ENCODE data around the gene NKAIN2. TPM values are rescaled to one million over a fixed set of nuclear protein-coding genes. Genes with fewer than 3 reads are reported as not detected.

NKAIN2 gene
- total RNA-seq, 2 donors from 2014 or later = 0.68 TPM; not detected in 1

GRCh38 chr6:123925842-123926399 is 122.3 kb downstream of the NKAIN2 start:
- no peaks in the 10 kb centered on the region for H3K4me1 ChIP-seq (replicated peaks)
- no peak for DNase-seq (ENCODE audit: low spot score)
- H3K4me3 ChIP-seq = no peak overlapping the region
- WGBS = 71% methylated on average over 1 of the region's 1 CpG
- no peak for TF ChIP-seq POLR2A (IDR thresholded peaks at IDR 0.05)
- TF ChIP-seq CTCF (IDR thresholded peaks at IDR 0.05) = no peak
- no peak for TF ChIP-seq POLR2AphosphoS5 (IDR thresholded peaks at IDR 0.05)
- no peaks in the 10 kb centered on the region for H3K9me3 ChIP-seq
- intact Hi-C loops (cut with DNase I) = no loop called here
- H3K36me3 ChIP-seq = no peaks in the 10 kb centered on the region
- no peak overlapping the region for H3K27ac ChIP-seq
- no peaks in the 10 kb centered on the region for H3K27me3 ChIP-seq (replicated peaks; ENCODE audit: insufficient read depth)

GRCh38 chr6:123928529-123928928 is 124.9 kb downstream of the NKAIN2 start:
- no peak overlapping the region for H3K27ac ChIP-seq
- no peak for DNase-seq (ENCODE audit: low spot score)
- no peak overlapping the region for H3K4me3 ChIP-seq
- TF ChIP-seq POLR2AphosphoS5 (IDR thresholded peaks at IDR 0.05) (no peak), CTCF (IDR thresholded peaks at IDR 0.05) (peak in 1 of 4 experiments; percentile 11), POLR2A (IDR thresholded peaks at IDR 0.05) (no peak)
- intact Hi-C loops (cut with DNase I) = no loop called here
- H3K9me3 ChIP-seq = no peaks in the 10 kb centered on the region
- H3K4me1 ChIP-seq (replicated peaks) = no peaks in the 10 kb centered on the region
- H3K36me3 ChIP-seq = no peaks in the 10 kb centered on the region
- WGBS = 26% methylated on average over 1 of the region's 1 CpG
- H3K27me3 ChIP-seq (replicated peaks; ENCODE audit: insufficient read depth) = no peaks in the 10 kb centered on the region

- intact Hi-C loops (cut with DNase I) = no loop called here
- 78% methylated on average over 3 of the region's 3 CpGs for WGBS
These were observed 128.3 kb downstream of the NKAIN2 start for GRCh38 chr6:123931928-123932327.

GRCh38 chr6:123940551-123940950 is 136.9 kb downstream of the NKAIN2 start:
- Histone ChIP-seq H3K4me3 (no peak overlapping the region), H3K27me3 (replicated peaks; ENCODE audit: insufficient read depth) (no peaks in the 10 kb centered on the region), H3K9me3 (no peaks in the 10 kb centered on the region), H3K36me3 (no peaks in the 10 kb centered on the region), H3K4me1 (replicated peaks) (no peaks in the 10 kb centered on the region), H3K27ac (no peak overlapping the region)
- no peak for DNase-seq (ENCODE audit: low spot score)
- TF ChIP-seq POLR2A (IDR thresholded peaks at IDR 0.05) (no peak), CTCF (IDR thresholded peaks at IDR 0.05) (no peak), POLR2AphosphoS5 (IDR thresholded peaks at IDR 0.05) (no peak)
- 90% methylated on average over 3 of the region's 3 CpGs for WGBS
- intact Hi-C loops (cut with DNase I) = no loop called here

More at GRCh38 chr6:123931928-123932327, 128.3 kb downstream of the NKAIN2 start:
- Histone ChIP-seq H3K4me1 (replicated peaks) (no peaks in the 10 kb centered on the region), H3K9me3 (no peaks in the 10 kb centered on the region), H3K27me3 (replicated peaks; ENCODE audit: insufficient read depth) (no peaks in the 10 kb centered on the region), H3K36me3 (no peaks in the 10 kb centered on the region), H3K4me3 (no peak overlapping the region), H3K27ac (no peak overlapping the region)
- no peak for TF ChIP-seq CTCF (IDR thresholded peaks at IDR 0.05)
- TF ChIP-seq POLR2AphosphoS5 (IDR thresholded peaks at IDR 0.05) = no peak
- no peak for TF ChIP-seq POLR2A (IDR thresholded peaks at IDR 0.05)
- DNase-seq (ENCODE audit: low spot score) = no peak

GRCh38 chr6:123941855-123942254 is 138.2 kb downstream of the NKAIN2 start:
- H3K4me3 ChIP-seq = no peak overlapping the region
- no peak overlapping the region for H3K27ac ChIP-seq
- DNase-seq (ENCODE audit: low spot score) = no peak
- TF ChIP-seq POLR2AphosphoS5 (IDR thresholded peaks at IDR 0.05) (no peak), POLR2A (IDR thresholded peaks at IDR 0.05) (no peak), CTCF (IDR thresholded peaks at IDR 0.05) (no peak)
- WGBS = 93% methylated on average over 1 of the region's 1 CpG
- H3K4me1 ChIP-seq (replicated peaks) = no peaks in the 10 kb centered on the region
- no peaks in the 10 kb centered on the region for H3K9me3 ChIP-seq
- intact Hi-C loops (cut with DNase I) = no loop called here
- no peaks in the 10 kb centered on the region for H3K27me3 ChIP-seq (replicated peaks; ENCODE audit: insufficient read depth)
- H3K36me3 ChIP-seq = no peaks in the 10 kb centered on the region
